ENCODE measurements around the gene UQCC5.

UQCC5 gene

DNA sequence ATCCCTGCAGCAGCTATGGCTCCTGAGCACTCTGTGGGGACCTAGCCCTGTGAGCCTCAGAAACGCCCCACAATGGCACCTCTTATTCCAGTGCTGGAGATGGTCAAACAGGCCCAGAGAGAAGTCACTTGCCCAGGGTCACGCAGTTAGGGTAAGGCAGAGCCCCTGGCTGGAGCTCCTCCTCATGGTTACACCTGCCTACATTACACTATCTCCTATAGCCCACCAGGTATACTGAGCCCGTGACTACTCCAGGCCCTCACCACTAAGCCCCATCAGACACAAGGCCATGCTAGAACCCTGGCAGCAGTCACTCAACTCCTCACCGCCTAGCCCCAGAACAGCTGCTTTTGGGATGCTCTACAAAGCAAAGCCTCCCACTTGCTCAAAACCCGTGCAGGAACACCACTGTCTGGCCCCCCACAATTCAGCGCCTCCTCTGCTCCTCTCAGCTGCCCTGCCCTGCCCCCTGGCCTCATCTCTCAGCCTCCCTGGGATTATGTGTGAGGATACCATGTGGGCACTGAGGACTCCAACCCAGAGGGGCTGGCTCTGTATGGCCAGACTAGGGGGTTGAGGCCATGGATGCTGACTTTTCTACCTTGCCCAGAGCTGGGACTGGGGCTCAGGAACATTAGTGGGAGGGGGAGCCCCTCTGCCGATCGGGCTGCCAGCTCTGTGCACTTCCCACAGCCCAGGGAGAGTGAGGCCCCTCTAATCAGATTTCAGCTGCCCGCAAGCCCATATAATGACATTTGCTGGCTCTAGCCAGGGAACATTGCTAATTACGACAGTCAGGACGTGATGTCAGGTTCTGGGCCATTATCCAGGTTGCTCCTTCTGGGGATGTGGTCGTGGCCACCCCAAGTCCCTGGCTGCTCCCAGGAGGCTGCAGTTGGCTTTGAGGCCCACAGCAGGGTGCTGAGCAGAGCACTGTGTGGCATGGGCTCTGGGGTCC, 6.8 kb upstream of the UQCC5 start:
- peaks cover 22% of the 10 kb centered on the region for H3K4me1 ChIP-seq (ENCODE audit: insufficient read depth, low read length)
- H3K4me3 ChIP-seq (ENCODE audit: low read length): no peak overlapping the region
- H3K27me3 ChIP-seq (ENCODE audit: insufficient read depth, low read length): no peaks in the 10 kb centered on the region
- no peaks in the 10 kb centered on the region for H3K9me3 ChIP-seq (ENCODE audit: low read length)
- H2AFZ ChIP-seq (ENCODE audit: low read depth, low read length): no peak overlapping the region
- H3K36me3 ChIP-seq (ENCODE audit: insufficient read depth, low read length): peaks cover 13% of the 10 kb centered on the region

GRCh38 chr3:52530918-52531826, 5.2 kb upstream of the UQCC5 start:
- peaks cover 18% of the 10 kb centered on the region for H3K4me1 ChIP-seq (ENCODE audit: insufficient read depth, low read length)
- H2AFZ ChIP-seq (ENCODE audit: low read depth, low read length): no peak overlapping the region
- no peaks in the 10 kb centered on the region for H3K9me3 ChIP-seq (ENCODE audit: low read length)
- H3K4me3 ChIP-seq (ENCODE audit: low read length): no peak overlapping the region
- H3K27me3 ChIP-seq (ENCODE audit: insufficient read depth, low read length): no peaks in the 10 kb centered on the region
- H3K36me3 ChIP-seq (ENCODE audit: insufficient read depth, low read length): peaks cover 13% of the 10 kb centered on the region

GRCh38 chr3:52531860-52532516, 4.4 kb upstream of the UQCC5 start:
- Histone ChIP-seq H3K27me3 (ENCODE audit: insufficient read depth, low read length) (no peaks in the 10 kb centered on the region), H2AFZ (ENCODE audit: low read depth, low read length) (no peak overlapping the region), H3K4me3 (ENCODE audit: low read length) (peak overlapping the region; percentile 53), H3K36me3 (ENCODE audit: insufficient read depth, low read length) (peaks cover 13% of the 10 kb centered on the region), H3K9me3 (ENCODE audit: low read length) (no peaks in the 10 kb centered on the region), H3K4me1 (ENCODE audit: insufficient read depth, low read length) (peaks cover 11% of the 10 kb centered on the region)

DNA sequence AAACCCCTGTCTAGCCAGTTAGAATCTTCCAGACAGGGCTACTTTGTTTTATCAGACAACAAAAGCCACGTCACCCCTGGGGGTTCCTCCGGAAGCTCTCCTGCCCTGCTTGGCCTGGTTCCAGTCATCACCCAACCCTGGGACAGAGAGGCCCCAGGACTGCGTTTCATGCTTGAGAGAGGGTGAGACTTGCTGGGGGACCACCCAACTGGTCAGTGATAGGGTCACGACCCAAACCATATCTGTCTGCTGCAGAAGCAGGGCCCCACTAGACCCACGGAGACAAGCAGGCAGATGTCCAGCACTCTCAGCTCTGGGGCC, 3.9 kb upstream of the UQCC5 start:
- peaks cover 12% of the 10 kb centered on the region for H3K4me1 ChIP-seq (ENCODE audit: insufficient read depth, low read length)
- H2AFZ ChIP-seq (ENCODE audit: low read depth, low read length): no peak overlapping the region
- H3K9me3 ChIP-seq (ENCODE audit: low read length): no peaks in the 10 kb centered on the region
- no peaks in the 10 kb centered on the region for H3K27me3 ChIP-seq (ENCODE audit: insufficient read depth, low read length)
- H3K4me3 ChIP-seq (ENCODE audit: low read length): peak overlapping the region; percentile 53
- H3K36me3 ChIP-seq (ENCODE audit: insufficient read depth, low read length): peaks cover 13% of the 10 kb centered on the region

GRCh38 chr3:52532838-52533622, 3.4 kb upstream of the UQCC5 start:
- Histone ChIP-seq H3K4me3 (ENCODE audit: low read length) (peak overlapping the region; percentile 53), H2AFZ (ENCODE audit: low read depth, low read length) (no peak overlapping the region), H3K36me3 (ENCODE audit: insufficient read depth, low read length) (peaks cover 9% of the 10 kb centered on the region), H3K27me3 (ENCODE audit: insufficient read depth, low read length) (no peaks in the 10 kb centered on the region), H3K9me3 (ENCODE audit: low read length) (no peaks in the 10 kb centered on the region), H3K4me1 (ENCODE audit: insufficient read depth, low read length) (peaks cover 18% of the 10 kb centered on the region)

- Histone ChIP-seq H3K4me1 (ENCODE audit: insufficient read depth, low read length) (peaks cover 20% of the 10 kb centered on the region), H3K9me3 (ENCODE audit: low read length) (no peaks in the 10 kb centered on the region), H3K36me3 (ENCODE audit: insufficient read depth, low read length) (peaks cover 7% of the 10 kb centered on the region), H3K27me3 (ENCODE audit: insufficient read depth, low read length) (no peaks in the 10 kb centered on the region), H2AFZ (ENCODE audit: low read depth, low read length) (no peak within 1 kb of the TSS), H3K4me3 (ENCODE audit: low read length) (peak within 1 kb of the TSS; percentile 53)
Observed at GRCh38 chr3:52533623-52534280, 2.7 kb upstream of the UQCC5 start, which contains the start of gene NT5DC2. NT5DC2 (minus strand) TSS chr3:52533857; CDS start chr3:52533737, 120 bp downstream.

DNA sequence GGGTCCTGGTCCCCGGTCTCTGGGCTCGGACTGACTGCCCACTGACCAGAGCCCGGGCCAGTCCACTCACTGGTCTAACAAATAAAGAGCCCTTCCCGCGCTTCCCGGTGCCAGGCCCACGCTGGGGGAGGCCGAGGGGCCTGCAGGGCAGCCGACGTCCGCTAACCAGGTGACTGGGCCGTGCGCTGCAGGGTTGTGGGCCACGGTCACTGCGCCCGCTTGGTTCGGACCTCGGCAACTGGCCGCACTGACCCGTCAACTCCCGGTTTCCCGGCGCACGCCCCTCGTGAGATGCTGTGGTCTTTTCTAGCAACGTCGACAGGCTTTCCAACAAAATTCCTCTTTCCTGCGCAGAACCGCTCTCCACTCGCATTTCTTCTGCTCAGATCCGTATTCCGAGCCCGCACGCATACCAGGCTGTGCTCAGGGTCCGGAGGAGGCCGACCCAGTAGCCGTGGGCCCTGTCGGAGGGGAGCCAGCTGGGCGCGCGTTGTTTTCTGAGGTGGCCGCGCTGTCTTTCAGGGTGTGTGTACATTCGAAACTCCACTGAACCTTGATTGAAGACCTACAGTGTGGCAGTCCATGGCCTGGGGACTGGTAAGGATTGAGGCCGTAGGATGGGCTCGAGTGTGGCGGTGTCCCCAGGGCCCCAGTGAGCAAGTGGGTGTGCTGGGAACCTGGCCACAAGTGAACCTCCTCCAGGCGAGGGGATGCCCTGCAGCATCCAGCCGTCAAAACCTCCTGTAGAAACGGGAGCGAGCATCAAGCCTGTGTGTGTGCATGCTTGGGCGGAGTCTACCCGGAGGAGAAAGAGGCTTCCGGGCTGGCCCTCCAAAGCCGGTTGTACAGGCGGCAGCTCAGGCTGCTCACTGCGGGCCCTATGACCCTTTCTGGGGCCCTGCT, 1.9 kb upstream of the UQCC5 start:
- no peaks in the 10 kb centered on the region for H3K27me3 ChIP-seq (ENCODE audit: insufficient read depth, low read length)
- no peaks in the 10 kb centered on the region for H3K9me3 ChIP-seq (ENCODE audit: low read length)
- peaks cover 5% of the 10 kb centered on the region for H3K36me3 ChIP-seq (ENCODE audit: insufficient read depth, low read length)
- peak overlapping the region; percentile 15 for H3K4me3 ChIP-seq (ENCODE audit: low read length)
- H2AFZ ChIP-seq (ENCODE audit: low read depth, low read length): no peak overlapping the region
- H3K4me1 ChIP-seq (ENCODE audit: insufficient read depth, low read length): peaks cover 20% of the 10 kb centered on the region

DNA sequence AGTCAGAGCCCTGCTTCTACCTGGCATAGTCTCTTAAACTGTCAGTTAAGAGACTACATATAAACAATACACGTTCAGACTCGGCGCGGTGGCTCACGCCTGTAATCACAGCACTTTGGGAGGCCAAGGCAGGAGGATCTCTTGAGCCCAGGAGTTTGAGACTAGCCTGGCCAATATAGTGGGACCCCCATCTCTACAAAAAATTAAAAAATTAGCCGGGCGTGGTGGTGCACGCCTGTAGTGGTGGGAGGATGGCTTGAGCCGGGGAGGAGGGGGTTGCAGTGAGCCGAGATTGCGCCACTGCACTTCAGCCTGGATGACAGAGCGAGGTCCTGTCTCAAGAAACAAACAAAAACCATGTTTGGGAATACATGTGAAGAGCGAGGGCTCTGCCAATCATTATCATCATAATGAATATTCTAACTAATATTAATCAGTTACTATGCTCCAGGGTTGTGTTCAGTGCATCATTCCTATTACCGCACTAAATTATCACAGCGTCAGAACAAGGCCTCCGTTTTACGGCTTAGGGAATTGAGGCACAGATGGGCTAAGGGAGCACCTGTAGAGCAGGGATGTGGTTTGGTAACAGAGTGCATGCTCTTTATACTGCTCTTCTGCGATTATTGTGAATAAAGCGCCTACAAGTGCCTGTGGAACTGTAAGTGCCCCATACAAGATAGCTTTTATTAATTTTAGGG, 844 bp upstream of the UQCC5 start:
- H3K4me1 ChIP-seq (ENCODE audit: insufficient read depth, low read length): peaks cover 20% of the 10 kb centered on the region

GRCh38 chr3:52536112-52536368, 365 bp upstream of the UQCC5 start:
- Histone ChIP-seq H3K9me3 (ENCODE audit: low read length) (no peaks in the 10 kb centered on the region), H2AFZ (ENCODE audit: low read depth, low read length) (no peak overlapping the region), H3K4me3 (ENCODE audit: low read length) (no peak overlapping the region), H3K4me1 (ENCODE audit: insufficient read depth, low read length) (peaks cover 20% of the 10 kb centered on the region), H3K36me3 (ENCODE audit: insufficient read depth, low read length) (peaks cover 10% of the 10 kb centered on the region), H3K27me3 (ENCODE audit: insufficient read depth, low read length) (no peaks in the 10 kb centered on the region)

More for the DNA sequence above, 844 bp upstream of the UQCC5 start:
- Histone ChIP-seq H2AFZ (ENCODE audit: low read depth, low read length) (no peak overlapping the region), H3K4me3 (ENCODE audit: low read length) (no peak overlapping the region), H3K27me3 (ENCODE audit: insufficient read depth, low read length) (no peaks in the 10 kb centered on the region), H3K9me3 (ENCODE audit: low read length) (no peaks in the 10 kb centered on the region), H3K36me3 (ENCODE audit: insufficient read depth, low read length) (peaks cover 6% of the 10 kb centered on the region)

GRCh38 chr3:52537165-52537620, 788 bp downstream of the UQCC5 start:
- peak overlapping the region; percentile 56 for H3K4me3 ChIP-seq (ENCODE audit: low read length)
- H3K36me3 ChIP-seq (ENCODE audit: insufficient read depth, low read length): peaks cover 14% of the 10 kb centered on the region
- H2AFZ ChIP-seq (ENCODE audit: low read depth, low read length): no peak overlapping the region
- no peaks in the 10 kb centered on the region for H3K9me3 ChIP-seq (ENCODE audit: low read length)
- no peaks in the 10 kb centered on the region for H3K27me3 ChIP-seq (ENCODE audit: insufficient read depth, low read length)
- peaks cover 19% of the 10 kb centered on the region for H3K4me1 ChIP-seq (ENCODE audit: insufficient read depth, low read length)

Measured in neuron (in vitro differentiated cells).